Measurements from ENCODE around the gene ATL2.

DNA sequence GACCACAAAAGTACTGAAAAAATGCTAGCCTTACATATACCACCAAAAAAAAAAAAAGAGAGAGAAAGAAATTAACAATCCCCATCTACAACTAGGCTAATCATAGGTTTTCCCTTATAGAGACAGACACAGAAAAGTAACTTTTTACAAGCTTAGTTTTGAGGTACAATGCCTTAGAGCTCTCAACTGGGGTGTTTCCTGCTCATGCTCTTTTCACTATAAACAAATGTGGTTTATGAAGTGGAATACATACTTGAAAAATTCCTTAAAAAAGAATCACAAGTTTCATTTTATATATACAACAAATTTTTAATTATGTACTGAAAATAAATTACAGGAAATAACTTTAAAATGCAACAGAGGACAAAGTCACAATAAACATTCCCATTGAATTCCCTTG is 82.5 kb downstream of the ATL2 start:
- TF ChIP-seq SUZ12 (IDR thresholded peaks at IDR 0.05) = no peak
- TF ChIP-seq FOXM1 (IDR thresholded peaks at IDR 0.05; ENCODE audit: borderline replicate concordance) = no peak
- no peak for TF ChIP-seq SP1 (IDR thresholded peaks at IDR 0.05)
- TF ChIP-seq LEF1 (IDR thresholded peaks at IDR 0.05; ENCODE audit: borderline replicate concordance) = no peak
- TF ChIP-seq BHLHE40 (IDR thresholded peaks at IDR 0.05; ENCODE audit: borderline replicate concordance) = no peak

Measured in HEK293T (cell line).